Thoracic aorta (tissue), 2 donors: ENCODE results near the gene EFCAB8. TPM values are rescaled to one million over a fixed set of nuclear protein-coding genes. Genes with fewer than 3 reads are reported as not detected.
"Not testable (repeated sequence)": the region's sequence is repeated elsewhere in the genome, so short reads cannot be mapped to it uniquely, and the experiment has no call there.

Source experiments
- ATAC-seq: fragments of 150-250 bp; one replicate; pipeline ENCODE4 v1.8.0; 2017; ENCODE audit warnings: low read depth; ENCODE audit not compliant: insufficient number of reproducible peaks, low FRiP score
- DNase-seq: peaks from one replicate; pipeline ENCODE4 v3.0.0-alpha.2; 2020; ENCODE audit warnings: low spot score
- H3K27ac ChIP-seq, 2 donors: fragments of 200-600 bp; sonication (generic); 1 replicate in 1 of 2; 2 replicates in 1 of 2; pipeline ENCODE4 v1.5.1; 2016; ENCODE audit warnings: mild to moderate bottlenecking in 2 of 2, moderate library complexity in 2 of 2
- H3K27me3 ChIP-seq: fragments of 200-600 bp; sonication (generic); replicated peaks from 2 replicates; pipeline ENCODE4 v1.6.0; 2016; ENCODE audit warnings: mild to moderate bottlenecking; ENCODE audit not compliant: insufficient read depth
- H3K36me3 ChIP-seq: fragments of 200-600 bp; sonication (generic); one replicate; pipeline ENCODE4 v1.5.1; 2016
- H3K4me1 ChIP-seq, 2 donors: fragments of 200-600 bp; sonication (generic); 1 replicate in 1 of 2; 2 replicates in 1 of 2; pipeline versions ENCODE4 v1.5.1 to v1.6.0; 2016; ENCODE audit warnings: low read depth in 2 of 2, mild to moderate bottlenecking in 1 of 2; ENCODE audit not compliant: control insufficient read depth in 1 of 2
- H3K4me3 ChIP-seq: fragments of 200-600 bp; sonication (generic); 2 replicates; pipeline ENCODE4 v1.5.1; 2016; ENCODE audit warnings: mild to moderate bottlenecking
- H3K9me3 ChIP-seq: fragments of 200-600 bp; sonication (generic); 2 replicates; pipeline ENCODE4 v1.5.1; 2016
- total RNA-seq, 2 donors: library from RNA; depleted of rRNA; stranded (reverse); fragments of >200 nt; gene quantifications; one replicate each; pipeline versions ENCODE4 v1.1.0 to v1.2.3, GENCODE V29; 2016
- TF ChIP-seq, protein P1 (sequence below): fragments of 200-600 bp; sonication (generic); IDR thresholded peaks from one replicate; pipeline ENCODE4 v1.5.1; 2019; ENCODE audit warnings: antibody characterized with exemption

EFCAB8 gene
- total RNA-seq, 2 donors from 2014 or later, result 1.5 to 2.9 TPM

DNA sequence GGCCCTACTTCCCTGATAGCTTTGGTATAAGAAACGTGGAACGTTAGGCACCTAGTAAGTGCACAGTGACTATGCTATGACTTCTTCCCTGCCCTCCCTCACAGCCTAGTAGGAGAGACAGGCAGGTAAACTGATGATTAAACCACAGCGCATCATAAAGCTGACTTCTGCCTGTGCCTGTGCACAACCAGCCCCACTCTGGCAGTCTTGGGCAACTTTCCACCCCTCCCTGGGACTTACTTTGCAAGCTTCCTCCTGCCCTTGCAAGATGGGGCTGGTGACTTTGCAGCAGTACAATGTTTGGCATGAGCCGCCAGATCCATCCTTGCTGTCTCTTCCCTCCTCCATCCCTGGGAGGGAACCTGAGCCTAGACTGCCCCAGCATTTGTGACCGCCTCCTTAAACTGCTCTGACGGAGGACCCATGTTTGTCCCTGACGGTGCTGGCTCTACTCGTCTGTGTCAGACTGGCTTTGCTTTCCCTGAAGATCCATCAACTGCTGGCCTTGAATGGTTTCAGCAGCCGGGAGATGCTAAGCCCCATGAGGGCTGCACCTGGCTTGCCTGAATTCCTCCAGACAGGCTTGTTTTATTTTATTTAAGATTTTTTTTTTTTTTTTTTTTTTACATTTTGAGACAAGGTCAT is 36.1 kb downstream of the EFCAB8 start:
- DNase-seq, result no peak
- no peak for ATAC-seq
- TF ChIP-seq, protein P1, sequence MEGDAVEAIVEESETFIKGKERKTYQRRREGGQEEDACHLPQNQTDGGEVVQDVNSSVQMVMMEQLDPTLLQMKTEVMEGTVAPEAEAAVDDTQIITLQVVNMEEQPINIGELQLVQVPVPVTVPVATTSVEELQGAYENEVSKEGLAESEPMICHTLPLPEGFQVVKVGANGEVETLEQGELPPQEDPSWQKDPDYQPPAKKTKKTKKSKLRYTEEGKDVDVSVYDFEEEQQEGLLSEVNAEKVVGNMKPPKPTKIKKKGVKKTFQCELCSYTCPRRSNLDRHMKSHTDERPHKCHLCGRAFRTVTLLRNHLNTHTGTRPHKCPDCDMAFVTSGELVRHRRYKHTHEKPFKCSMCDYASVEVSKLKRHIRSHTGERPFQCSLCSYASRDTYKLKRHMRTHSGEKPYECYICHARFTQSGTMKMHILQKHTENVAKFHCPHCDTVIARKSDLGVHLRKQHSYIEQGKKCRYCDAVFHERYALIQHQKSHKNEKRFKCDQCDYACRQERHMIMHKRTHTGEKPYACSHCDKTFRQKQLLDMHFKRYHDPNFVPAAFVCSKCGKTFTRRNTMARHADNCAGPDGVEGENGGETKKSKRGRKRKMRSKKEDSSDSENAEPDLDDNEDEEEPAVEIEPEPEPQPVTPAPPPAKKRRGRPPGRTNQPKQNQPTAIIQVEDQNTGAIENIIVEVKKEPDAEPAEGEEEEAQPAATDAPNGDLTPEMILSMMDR, result no peak
- Histone ChIP-seq H3K9me3 (no peaks in the 10 kb centered on the region), H3K4me3 (no peak overlapping the region), H3K36me3 (no peaks in the 10 kb centered on the region), H3K4me1 (no peaks in the 10 kb centered on the region), H3K27me3 (no peaks in the 10 kb centered on the region), H3K27ac (no peak overlapping the region)

GRCh38 chr20:32896521-32897280 is 38.0 kb downstream of the EFCAB8 start:
- no peaks in the 10 kb centered on the region for H3K36me3 ChIP-seq
- DNase-seq (no peak), ATAC-seq (no peak)
- no peaks in the 10 kb centered on the region for H3K9me3 ChIP-seq
- no peak overlapping the region for H3K4me3 ChIP-seq
- no peaks in the 10 kb centered on the region for H3K4me1 ChIP-seq
- H3K27ac ChIP-seq, result no peak overlapping the region
- no peaks in the 10 kb centered on the region for H3K27me3 ChIP-seq
- TF ChIP-seq, protein P1, result no peak

DNA sequence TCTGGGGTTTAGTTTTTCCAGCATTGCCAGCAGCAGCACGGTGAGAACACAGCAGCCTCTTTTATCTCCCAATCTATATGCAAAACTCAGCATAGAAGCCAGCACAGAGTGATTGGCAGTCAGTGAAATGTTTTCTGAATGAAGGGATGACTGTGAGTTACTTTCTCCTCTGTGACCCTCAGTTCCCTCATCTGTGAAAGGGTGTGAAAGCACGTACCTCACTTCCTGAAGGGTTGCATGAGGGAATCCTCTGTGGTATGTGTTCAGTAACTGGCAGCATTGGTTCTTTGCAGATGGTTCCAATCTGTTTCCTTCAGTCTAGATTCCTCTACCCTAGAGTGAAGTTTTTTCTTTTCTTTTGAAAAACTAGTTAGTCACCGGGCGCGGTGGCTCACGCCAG is 40.0 kb downstream of the EFCAB8 start:
- Histone ChIP-seq H3K36me3 (no peaks in the 10 kb centered on the region), H3K9me3 (no peaks in the 10 kb centered on the region), H3K4me1 (no peaks in the 10 kb centered on the region), H3K4me3 (no peak overlapping the region), H3K27ac (no peak overlapping the region), H3K27me3 (no peaks in the 10 kb centered on the region)
- no peak for ATAC-seq
- TF ChIP-seq, protein P1, result no peak
- DNase-seq, result no peak

DNA sequence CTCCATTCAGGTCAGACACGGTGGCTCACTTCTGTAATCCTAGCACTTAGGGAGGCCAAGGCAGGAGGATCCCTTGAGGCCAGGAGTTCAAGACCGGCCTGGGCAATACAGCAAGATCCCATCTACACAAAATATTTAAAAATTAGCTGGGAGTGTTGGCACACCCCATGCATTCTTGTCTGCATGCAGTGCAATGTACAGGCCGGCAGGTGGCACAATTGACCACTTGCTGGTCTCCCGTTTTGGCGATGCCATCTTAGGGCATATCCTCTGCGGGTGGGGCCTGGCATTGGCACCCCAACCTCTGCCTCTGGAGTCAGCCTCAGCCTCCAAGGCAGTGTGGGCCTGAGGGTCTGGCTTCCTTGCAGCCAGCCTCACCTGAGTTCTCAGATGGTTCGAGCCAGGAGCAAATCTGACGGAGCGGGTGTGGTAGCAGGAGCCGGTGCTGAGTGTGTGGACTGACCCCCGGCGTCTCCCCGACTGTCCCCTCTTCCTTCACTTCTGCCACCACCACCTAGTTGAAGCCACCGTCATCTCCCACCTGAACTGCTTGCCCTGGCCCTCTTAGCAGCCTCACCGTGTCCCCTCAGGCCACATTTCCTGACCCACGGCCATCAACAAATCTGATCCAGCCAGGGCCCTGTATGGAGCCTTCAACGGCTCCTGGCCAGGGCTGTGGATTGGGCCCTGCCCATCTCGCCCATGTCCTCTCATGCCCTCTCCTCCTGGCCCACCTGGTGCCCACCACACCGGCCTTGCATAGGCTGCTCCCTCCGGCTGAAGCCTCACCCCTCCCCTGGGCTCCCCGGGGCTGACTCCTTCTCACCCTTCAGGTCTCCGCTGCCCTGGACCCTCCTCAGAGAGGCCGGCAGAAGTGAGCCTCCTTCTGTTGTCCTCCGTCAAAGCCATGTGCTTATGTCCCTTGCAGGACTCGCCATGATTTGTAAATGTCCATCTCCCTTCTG is 44.0 kb downstream of the EFCAB8 start:
- Histone ChIP-seq H3K9me3 (no peaks in the 10 kb centered on the region), H3K4me3 (no peak overlapping the region), H3K27ac (no peak overlapping the region), H3K36me3 (no peaks in the 10 kb centered on the region), H3K27me3 (no peaks in the 10 kb centered on the region), H3K4me1 (no peaks in the 10 kb centered on the region)
- DNase-seq (no peak), ATAC-seq (no peak)
- TF ChIP-seq, protein P1, result peak; percentile 72

- Histone ChIP-seq H3K36me3 (no peaks in the 10 kb centered on the region), H3K4me1 (no peaks in the 10 kb centered on the region), H3K4me3 (no peak overlapping the region), H3K9me3 (no peaks in the 10 kb centered on the region), H3K27me3 (no peaks in the 10 kb centered on the region), H3K27ac (no peak overlapping the region)
- DNase-seq, result no peak
- TF ChIP-seq, protein P1, result no peak
- no peak for ATAC-seq
Measured at GRCh38 chr20:32903666-32904175, 45.0 kb downstream of the EFCAB8 start.

DNA sequence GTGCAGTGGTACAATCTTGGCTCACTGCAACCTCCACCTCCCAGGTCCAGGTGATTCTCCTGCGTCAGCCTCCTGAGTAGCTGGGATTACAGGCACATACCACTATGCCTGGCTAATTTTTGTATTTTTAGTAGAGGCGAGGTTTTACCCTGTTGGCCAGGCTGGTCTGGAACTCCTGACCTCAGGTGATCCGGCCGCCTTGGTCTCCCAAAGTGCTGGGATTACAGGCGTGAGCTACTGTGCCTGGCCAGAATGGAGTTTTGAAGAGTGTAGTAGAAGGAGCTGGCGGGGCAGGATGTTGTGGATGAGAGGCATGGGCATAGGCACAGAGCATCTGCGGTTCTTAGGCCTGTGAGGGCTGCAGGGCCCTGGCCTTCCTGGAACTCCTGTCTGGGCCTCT is 46.0 kb downstream of the EFCAB8 start:
- not testable (repeated sequence) for H3K27ac ChIP-seq, H3K36me3 ChIP-seq, H3K27me3 ChIP-seq, H3K4me1 ChIP-seq, H3K9me3 ChIP-seq, ATAC-seq, H3K4me3 ChIP-seq, DNase-seq
